Panc1 (cell line): ENCODE measurements around the gene AIRE. TPM values are rescaled to one million over a fixed set of nuclear protein-coding genes. Genes with fewer than 3 reads are reported as not detected.

Experiments
- ATAC-seq: fragments of 200-7000 bp; cut with Tn5 transposase; 2 replicates; pipeline ENCODE4 v1.9.1; 2020; ENCODE audit warnings: mild to moderate bottlenecking, moderate library complexity
- BruUV-seq: library from RNA; stranded (reverse); fragments of 400-500 nt; replicated peaks from 2 replicates; lab custom pipeline; 2021; lab: Mats Ljungman, UMichigan
- CTCF ChIA-PET: fragments of 300-600 bp; sonication (Branson Sonifier 250); formaldehyde crosslinking; loops from one replicate; lab custom pipeline; 2022; ENCODE audit warnings: antibody characterized with exemption; lab: Charles Lee
- POLR2A ChIA-PET: fragments of 300-600 bp; sonication (Branson Sonifier 250); formaldehyde crosslinking; loops from one replicate; lab custom pipeline; 2022; ENCODE audit warnings: antibody characterized with exemption; lab: Charles Lee
- DNase-seq: peaks from one replicate; pipeline ENCODE4 v3.0.0-alpha.2; 2010; ENCODE audit warnings: low read depth, low spot score
- H3K27ac ChIP-seq: 2 replicates; pipeline ENCODE4 v1.5.1; 2011; ENCODE audit warnings: mild to moderate bottlenecking, low read length, inconsistent platforms
- H3K27me3 ChIP-seq: fragments of 200-500 bp; sonication (Bioruptor generic); 2 replicates; pipeline ENCODE4 v1.6.0; 2014; ENCODE audit warnings: low read length, inconsistent platforms; ENCODE audit not compliant: control insufficient read depth, insufficient read depth
- H3K36me3 ChIP-seq: fragments of 200-500 bp; sonication (Bioruptor generic); 2 replicates; pipeline ENCODE4 v1.5.1; 2014; ENCODE audit warnings: inconsistent platforms, mild to moderate bottlenecking, low read length, moderate library complexity; ENCODE audit not compliant: control insufficient read depth, insufficient read depth
- H3K4me1 ChIP-seq: 2 replicates; pipeline ENCODE4 v1.5.1; 2011; ENCODE audit warnings: inconsistent platforms, mild to moderate bottlenecking, low read length, moderate library complexity; ENCODE audit not compliant: control insufficient read depth, insufficient read depth
- H3K4me3 ChIP-seq, 2 experiments: 2 replicates each; pipeline ENCODE4 v1.5.1; 2011 to 2012; ENCODE audit warnings: low read depth in 2 of 2, low read length in 2 of 2, mild to moderate bottlenecking in 2 of 2, inconsistent platforms in 1 of 2, moderate library complexity in 1 of 2
- H3K9me3 ChIP-seq: fragments of 200-500 bp; sonication (Bioruptor generic); 2 replicates; pipeline ENCODE4 v1.5.1; 2014; ENCODE audit warnings: low read depth, mild to moderate bottlenecking, inconsistent platforms, low read length, moderate library complexity; ENCODE audit not compliant: control insufficient read depth, insufficient read depth
- CTCF ChIP-seq: fragments of 450-650 bp; IDR thresholded peaks from 2 replicates; pipeline ENCODE4 v1.5.1; 2017; ENCODE audit warnings: mild to moderate bottlenecking
- POLR2AphosphoS5 ChIP-seq: IDR thresholded peaks from 2 replicates; pipeline ENCODE4 v1.6.1; 2012; ENCODE audit warnings: mild to moderate bottlenecking, low read depth, low read length, moderate library complexity
- REST ChIP-seq, 2 experiments: IDR thresholded peaks; 2 replicates each; pipeline ENCODE4 v1.6.1; 2011 to 2012; ENCODE audit warnings: low read depth in 2 of 2, control low read depth in 1 of 2, low read length in 1 of 2, mild to moderate bottlenecking in 1 of 2, moderate library complexity in 1 of 2; ENCODE audit not compliant: insufficient read depth in 1 of 2
- SIN3A ChIP-seq: IDR thresholded peaks from 2 replicates; pipeline ENCODE4 v1.6.1; 2012; ENCODE audit warnings: low read depth, mild to moderate bottlenecking, low read length, moderate library complexity, borderline replicate concordance; ENCODE audit not compliant: insufficient read depth
- TCF7L2 ChIP-seq: IDR thresholded peaks from 2 replicates; pipeline ENCODE4 v1.6.1; 2011; ENCODE audit warnings: mild to moderate bottlenecking, low read depth, low read length, inconsistent platforms
- in situ Hi-C: cut with HindIII; loops from 2 replicates; pipeline ENCODE4 v1.10.0; 2016; ENCODE audit warnings: low sequenced_read_pairs, low pct_unique_long_range_greater_than_20kb
- intact Hi-C: fragments of 100-400 bp; cut with micrococcal nuclease; formaldehyde crosslinking; loops from one replicate; pipeline ENCODE4 v1.10.0; 2022; ENCODE audit not compliant: unreplicated experiment
- total RNA-seq: library from RNA; stranded (reverse); gene quantifications from one replicate; pipeline ENCODE4 v1.2.1, GENCODE V29; 2021; ENCODE audit not compliant: unreplicated experiment

Gene AIRE
- total RNA-seq, 1 experiment from 2014 or later: not detected

DNA sequence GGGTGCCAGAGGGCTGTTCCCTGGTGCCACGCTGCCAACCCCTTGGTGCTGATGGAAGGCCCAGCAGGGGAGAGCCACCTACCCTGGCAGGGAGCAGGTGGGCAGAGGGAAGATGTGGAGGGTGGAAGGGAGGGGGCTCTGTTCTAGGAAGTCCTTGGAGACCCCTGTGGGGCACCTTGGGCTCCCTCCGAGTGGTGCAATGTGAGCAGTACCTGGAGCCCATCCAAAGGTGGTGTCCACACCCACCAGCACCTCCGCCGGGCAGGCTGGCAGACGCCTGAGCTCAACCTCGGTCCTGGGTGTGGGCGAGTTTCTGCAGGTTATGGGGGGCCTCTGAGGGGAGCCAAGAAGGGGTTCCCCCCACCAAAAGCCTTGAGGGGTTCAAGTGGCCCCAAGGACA, 12.6 kb upstream of the AIRE start:
- Histone ChIP-seq H3K4me1 (no peaks in the 10 kb centered on the region), H3K4me3 (no peak overlapping the region), H3K27ac (no peak overlapping the region), H3K27me3 (no peaks in the 10 kb centered on the region), H3K9me3 (no peaks in the 10 kb centered on the region), H3K36me3 (no peaks in the 10 kb centered on the region)
- DNase-seq (no peak), ATAC-seq (no peak)
- CTCF ChIA-PET: interaction anchor here (0.7 kb wide), 1 partner anchor 320 kb away, joined by 3 read pairs; no protein-coding TSS in a partner anchor
- TF ChIP-seq POLR2AphosphoS5: no peak
- no peak for TF ChIP-seq SIN3A
- no peak for TF ChIP-seq REST (IDR thresholded peaks at IDR 0.05; ENCODE audit: insufficient read depth in 1 of 2, low read depth in 2 of 2, low read length in 1 of 2)
- no peak for TF ChIP-seq TCF7L2
- no peak for TF ChIP-seq CTCF
- BruUV-seq: no TSS peak
- in situ Hi-C loops (no loop called here), intact Hi-C loops (no loop called here)
- POLR2A ChIA-PET: no interaction called here

DNA sequence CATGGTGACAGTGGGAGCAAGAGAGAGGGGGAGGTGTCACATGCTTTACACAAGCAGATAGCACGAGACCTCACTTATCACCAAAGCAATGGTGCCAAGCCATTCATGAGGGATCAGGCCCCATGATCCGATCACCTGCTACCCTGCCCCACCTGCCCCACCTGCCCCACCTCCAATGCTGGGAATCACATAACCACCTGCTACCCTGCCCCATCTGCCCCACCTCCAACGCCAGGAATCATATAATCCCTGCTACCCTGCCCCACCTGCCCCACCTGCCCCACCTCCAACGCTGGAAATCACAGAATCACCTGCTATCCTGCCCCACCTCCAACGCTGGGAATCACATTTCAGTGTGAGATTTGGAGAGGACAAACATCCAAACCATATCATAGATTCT, 10.6 kb upstream of the AIRE start:
- ATAC-seq (no peak), DNase-seq (no peak)
- no TSS peak for BruUV-seq
- no peak for TF ChIP-seq REST (IDR thresholded peaks at IDR 0.05; ENCODE audit: insufficient read depth in 1 of 2, low read depth in 2 of 2, low read length in 1 of 2)
- TF ChIP-seq POLR2AphosphoS5: no peak
- TF ChIP-seq SIN3A: no peak
- ChIA-PET CTCF (no interaction called here), POLR2A (no interaction called here)
- Histone ChIP-seq H3K4me1 (no peaks in the 10 kb centered on the region), H3K9me3 (no peaks in the 10 kb centered on the region), H3K27ac (no peak overlapping the region), H3K4me3 (no peak overlapping the region), H3K36me3 (no peaks in the 10 kb centered on the region), H3K27me3 (no peaks in the 10 kb centered on the region)
- intact Hi-C loops: no loop called here
- in situ Hi-C loops: no loop called here
